Endothelial cell of umbilical vein (primary cell): ENCODE measurements around the gene THTPA. TPM values are rescaled to one million over a fixed set of nuclear protein-coding genes. Genes with fewer than 3 reads are reported as not detected.

Experiments
- BruUV-seq: library from RNA; stranded (reverse); fragments of 400-500 nt; replicated peaks from 2 replicates; lab custom pipeline; 2021; lab: Mats Ljungman, UMichigan
- CTCF ChIA-PET: fragments of 300-600, 350-600 bp; sonication (Branson Sonifier 250); formaldehyde crosslinking; loops from one replicate; lab custom pipeline; 2021; ENCODE audit warnings: antibody characterized with exemption, inconsistent platforms; lab: Charles Lee
- POLR2A ChIA-PET: fragments of 300-600, 350-600 bp; sonication (Branson Sonifier 250); formaldehyde crosslinking; loops from one replicate; lab custom pipeline; 2021; ENCODE audit warnings: antibody characterized with exemption, inconsistent platforms; lab: Charles Lee
- DNase-seq: peaks from one replicate; pipeline ENCODE4 v3.0.0-alpha.2; 2011; ENCODE audit warnings: low read depth, low spot score
- FAIRE-seq: peaks from 2 replicates; lab custom pipeline; 2011; peaks lifted over from hg19 to GRCh38; lab: Jason Lieb, UNC
- H2AFZ ChIP-seq: 2 replicates; pipeline ENCODE4 v1.6.0; 2012; ENCODE audit warnings: low read depth, low read length, control low read depth, inconsistent platforms
- H3K27ac ChIP-seq: 2 replicates; pipeline ENCODE4 v1.5.1; 2011; ENCODE audit warnings: low read depth, mild to moderate bottlenecking, control low read depth, low read length, moderate library complexity; ENCODE audit not compliant: insufficient read depth
- H3K27me3 ChIP-seq, 2 experiments: 2 replicates each; pipeline versions ENCODE4 v1.6.0 to v1.6.1; 2011; ENCODE audit warnings: low read length in 2 of 2, mixed read lengths in 1 of 2; ENCODE audit not compliant: control insufficient read depth in 2 of 2, insufficient read depth in 2 of 2
- H3K36me3 ChIP-seq, 2 experiments: 2 replicates in 1 of 2; 3 replicates in 1 of 2; pipeline ENCODE4 v1.5.1; 2011; ENCODE audit warnings: low read length in 2 of 2, mild to moderate bottlenecking in 1 of 2, moderate library complexity in 1 of 2; ENCODE audit not compliant: control insufficient read depth in 2 of 2, insufficient read depth in 2 of 2; ENCODE audit errors: extremely low read depth in 1 of 2
- H3K4me1 ChIP-seq: 3 replicates; pipeline ENCODE4 v1.5.1; 2011; ENCODE audit warnings: mild to moderate bottlenecking, low read length; ENCODE audit not compliant: control insufficient read depth, insufficient read depth; ENCODE audit errors: extremely low read depth
- H3K4me2 ChIP-seq: 2 replicates; pipeline ENCODE4 v1.6.1; 2011; ENCODE audit warnings: low read length, control low read depth, mixed read lengths; ENCODE audit not compliant: insufficient read depth
- H3K4me3 ChIP-seq, 3 experiments: fragments of 200-600 bp in 1 of 3; sonication (generic), shearing (Covaris generic) in 1 of 3; replicated peaks in 1 of 3; 2 replicates each; pipeline ENCODE4 v1.5.1; 2011 to 2016; ENCODE audit warnings: control low read depth in 3 of 3, low read length in 3 of 3, mild to moderate bottlenecking in 2 of 3, inconsistent platforms in 1 of 3, low read depth in 1 of 3, moderate library complexity in 1 of 3; ENCODE audit not compliant: insufficient read depth in 1 of 3
- H3K79me2 ChIP-seq: 2 replicates; pipeline ENCODE4 v1.6.0; 2012; ENCODE audit warnings: low read length, inconsistent platforms; ENCODE audit not compliant: control insufficient read depth, insufficient read depth
- H3K9ac ChIP-seq: replicated peaks from 2 replicates; pipeline ENCODE3; 2011; ENCODE audit warnings: low read length, control low read depth; ENCODE audit not compliant: insufficient read depth; ENCODE audit errors: extremely low read depth
- H3K9me1 ChIP-seq: replicated peaks from 3 replicates; pipeline ENCODE4 v1.6.0; 2011; ENCODE audit warnings: mild to moderate bottlenecking, low read length; ENCODE audit not compliant: control insufficient read depth, insufficient read depth; ENCODE audit errors: extremely low read depth
- H3K9me3 ChIP-seq: replicated peaks from 2 replicates; pipeline ENCODE4 v1.5.1; 2012; ENCODE audit warnings: low read length, inconsistent platforms; ENCODE audit not compliant: control insufficient read depth, insufficient read depth
- H4K20me1 ChIP-seq: replicated peaks from 2 replicates; pipeline ENCODE3; 2011; ENCODE audit warnings: mild to moderate bottlenecking, low read length; ENCODE audit not compliant: control insufficient read depth, insufficient read depth; ENCODE audit errors: extremely low read depth
- EZH2 ChIP-seq: IDR thresholded peaks from 2 replicates; pipeline ENCODE4 v1.6.1; 2012; ENCODE audit warnings: borderline replicate concordance, low read depth, mild to moderate bottlenecking, moderate library complexity, low read length, inconsistent platforms; ENCODE audit not compliant: severe bottlenecking
- FOS ChIP-seq: IDR thresholded peaks from 2 replicates; pipeline ENCODE4 v1.6.1; 2011; ENCODE audit warnings: mild to moderate bottlenecking, low read length, moderate library complexity, borderline replicate concordance; ENCODE audit not compliant: insufficient read depth
- GATA2 ChIP-seq: IDR thresholded peaks from 2 replicates; pipeline ENCODE4 v1.7.0; 2011; ENCODE audit warnings: low read depth, mild to moderate bottlenecking, moderate library complexity, mixed read lengths, low read length; ENCODE audit not compliant: insufficient read length, insufficient read depth
- JUN ChIP-seq: IDR thresholded peaks from 2 replicates; pipeline ENCODE4 v1.6.1; 2011; ENCODE audit warnings: borderline replicate concordance, low read depth; ENCODE audit not compliant: insufficient read length, insufficient read depth
- MYC ChIP-seq: IDR thresholded peaks from one replicate; pipeline ENCODE4 v1.6.1; 2011; ENCODE audit warnings: mild to moderate bottlenecking, low read depth, low read length
- POLR2A ChIP-seq: IDR thresholded peaks from 2 replicates; pipeline ENCODE4 v1.6.1; 2012; ENCODE audit warnings: low read depth, mild to moderate bottlenecking, control low read depth, low read length
- POLR2AphosphoS5 ChIP-seq: IDR thresholded peaks from 2 replicates; pipeline ENCODE4 v1.6.1; 2012; ENCODE audit warnings: low read depth, mild to moderate bottlenecking, control low read depth, low read length, moderate library complexity; ENCODE audit not compliant: insufficient read depth
- dilution Hi-C: fragments of 300-500 bp; cut with MboI; formaldehyde crosslinking; loops from one replicate; pipeline ENCODE4 v1.15.0; 2019; ENCODE audit warnings: low sequenced_read_pairs; ENCODE audit not compliant: extremely low pct_ligation_motif_present
- intact Hi-C: fragments of 100-400 bp; cut with micrococcal nuclease; formaldehyde crosslinking; loops from one replicate; pipeline ENCODE4 v1.10.0; 2022
- polyA plus RNA-seq, 4 experiments: library from polyadenylated mRNA; depleted of rRNA in 3 of 4; stranded (reverse) in 3 of 4; unstranded in 1 of 4; fragments of >200 nt; gene quantifications; 2 replicates each; pipeline versions ENCODE4 v1.2.1 to v1.2.3, GENCODE V29; 2011 to 2012; ENCODE audit warnings: missing spikeins in 1 of 4
- total RNA-seq: library from RNA; stranded (reverse); gene quantifications from 2 replicates; pipeline ENCODE4 v1.2.3, GENCODE V29; 2021
- TF ChIP-seq, protein P1 (sequence below): IDR thresholded peaks from 2 replicates; pipeline ENCODE4 v1.6.1; 2011; ENCODE audit not compliant: insufficient read depth, insufficient read length
- TF ChIP-seq, protein P2 (sequence below), 2 donors: IDR thresholded peaks; 1 replicate in 1 of 2; 2 replicates in 1 of 2; pipeline ENCODE4 v1.5.1; 2011; ENCODE audit warnings: low read length in 2 of 2, mild to moderate bottlenecking in 2 of 2, moderate library complexity in 2 of 2, control low read depth in 1 of 2, inconsistent platforms in 1 of 2, low read depth in 1 of 2; ENCODE audit not compliant: insufficient read depth in 1 of 2; ENCODE audit errors: extremely low read depth in 1 of 2

THTPA gene
- total and polyA plus RNA-seq, 2 donors (not counting 3 experiments of a cell fraction or from before 2014, with no cell fraction given), result 10.8 to 12.5 TPM

DNA sequence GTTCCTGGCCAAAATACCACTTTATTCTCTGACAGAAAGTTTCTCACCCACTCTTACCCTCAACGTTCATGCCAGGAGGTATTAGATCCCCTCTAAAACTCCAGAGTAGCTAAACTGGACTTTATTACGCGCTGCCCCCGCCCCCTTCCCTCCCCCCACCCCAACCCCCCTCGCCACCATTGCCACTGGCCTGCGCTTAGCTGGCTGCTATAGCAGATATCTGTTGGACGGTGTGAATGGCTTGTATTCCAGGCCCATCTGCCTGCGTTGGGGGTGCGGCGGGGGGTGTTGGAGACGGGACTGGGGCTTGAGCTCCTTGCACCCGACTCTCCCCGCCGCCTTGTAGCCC is 564 bp upstream of the THTPA start:
- peak overlapping the region; percentile 52 for H3K27ac ChIP-seq
- DNase-seq (no peak), FAIRE-seq (no peak)
- no peaks in the 10 kb centered on the region for H3K9me3 ChIP-seq
- ChIA-PET CTCF (interaction anchor here (12.3 kb wide), 1 partner anchor 77 kb away, joined by 416 read pairs; no protein-coding TSS in a partner anchor), POLR2A (interaction anchor here (0.6 to 1.1 kb wide), 2 partner anchors 77 to 230 kb away, joined by 3 read pairs; no protein-coding TSS in a partner anchor)
- no peaks in the 10 kb centered on the region for H3K9me1 ChIP-seq
- H3K36me3 ChIP-seq, result peaks cover 0 to 9% of the 10 kb centered on the region in 2 experiments
- peaks cover 0 to 3% of the 10 kb centered on the region in 2 experiments for H3K27me3 ChIP-seq
- H2AFZ ChIP-seq, result peak overlapping the region; percentile 78
- intact Hi-C loops (no loop called here), dilution Hi-C loops (no loop called here)
- peak overlapping the region; percentile 63 to 83 (median 79) for H3K4me3 ChIP-seq
- peak overlapping the region; percentile 94 for H3K4me2 ChIP-seq
- H3K79me2 ChIP-seq, result peaks cover 11% of the 10 kb centered on the region
- no TSS peak for BruUV-seq
- TF ChIP-seq, protein P1, sequence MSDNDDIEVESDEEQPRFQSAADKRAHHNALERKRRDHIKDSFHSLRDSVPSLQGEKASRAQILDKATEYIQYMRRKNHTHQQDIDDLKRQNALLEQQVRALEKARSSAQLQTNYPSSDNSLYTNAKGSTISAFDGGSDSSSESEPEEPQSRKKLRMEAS, result no peak
- TF ChIP-seq MYC, result no peak
- TF ChIP-seq GATA2, result no peak
- no peak for TF ChIP-seq POLR2AphosphoS5
- no peak for TF ChIP-seq FOS
- no peak for TF ChIP-seq EZH2
- TF ChIP-seq JUN, result no peak
- TF ChIP-seq POLR2A, result no peak
- TF ChIP-seq, protein P2, sequence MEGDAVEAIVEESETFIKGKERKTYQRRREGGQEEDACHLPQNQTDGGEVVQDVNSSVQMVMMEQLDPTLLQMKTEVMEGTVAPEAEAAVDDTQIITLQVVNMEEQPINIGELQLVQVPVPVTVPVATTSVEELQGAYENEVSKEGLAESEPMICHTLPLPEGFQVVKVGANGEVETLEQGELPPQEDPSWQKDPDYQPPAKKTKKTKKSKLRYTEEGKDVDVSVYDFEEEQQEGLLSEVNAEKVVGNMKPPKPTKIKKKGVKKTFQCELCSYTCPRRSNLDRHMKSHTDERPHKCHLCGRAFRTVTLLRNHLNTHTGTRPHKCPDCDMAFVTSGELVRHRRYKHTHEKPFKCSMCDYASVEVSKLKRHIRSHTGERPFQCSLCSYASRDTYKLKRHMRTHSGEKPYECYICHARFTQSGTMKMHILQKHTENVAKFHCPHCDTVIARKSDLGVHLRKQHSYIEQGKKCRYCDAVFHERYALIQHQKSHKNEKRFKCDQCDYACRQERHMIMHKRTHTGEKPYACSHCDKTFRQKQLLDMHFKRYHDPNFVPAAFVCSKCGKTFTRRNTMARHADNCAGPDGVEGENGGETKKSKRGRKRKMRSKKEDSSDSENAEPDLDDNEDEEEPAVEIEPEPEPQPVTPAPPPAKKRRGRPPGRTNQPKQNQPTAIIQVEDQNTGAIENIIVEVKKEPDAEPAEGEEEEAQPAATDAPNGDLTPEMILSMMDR (IDR thresholded peaks at IDR 0.05; ENCODE audit: extremely low read depth in 1 of 2, insufficient read depth in 1 of 2, low read depth in 1 of 2, low read length in 2 of 2), result no peak
- peaks cover 17% of the 10 kb centered on the region for H3K4me1 ChIP-seq
- no peaks in the 10 kb centered on the region for H4K20me1 ChIP-seq
- H3K9ac ChIP-seq, result peak overlapping the region; percentile 77
